Panc1 (cell line): ENCODE data around the gene BAG1.

Experiments used
- CTCF ChIP-seq: fragments of 450-650 bp; IDR thresholded peaks from 2 replicates; pipeline ENCODE4 v1.5.1; 2017; ENCODE audit warnings: mild to moderate bottlenecking
- POLR2AphosphoS5 ChIP-seq: IDR thresholded peaks from 2 replicates; pipeline ENCODE4 v1.6.1; 2012; ENCODE audit warnings: mild to moderate bottlenecking, low read depth, low read length, moderate library complexity
- SIN3A ChIP-seq: IDR thresholded peaks from 2 replicates; pipeline ENCODE4 v1.6.1; 2012; ENCODE audit warnings: low read depth, mild to moderate bottlenecking, low read length, moderate library complexity, borderline replicate concordance; ENCODE audit not compliant: insufficient read depth
- TCF7L2 ChIP-seq: IDR thresholded peaks from 2 replicates; pipeline ENCODE4 v1.6.1; 2011; ENCODE audit warnings: mild to moderate bottlenecking, low read depth, low read length, inconsistent platforms
- TF ChIP-seq, protein P1 (sequence below), 2 experiments: IDR thresholded peaks; 2 replicates each; pipeline ENCODE4 v1.6.1; 2011 to 2012; ENCODE audit warnings: low read depth in 2 of 2, control low read depth in 1 of 2, low read length in 1 of 2, mild to moderate bottlenecking in 1 of 2, moderate library complexity in 1 of 2; ENCODE audit not compliant: insufficient read depth in 1 of 2

DNA sequence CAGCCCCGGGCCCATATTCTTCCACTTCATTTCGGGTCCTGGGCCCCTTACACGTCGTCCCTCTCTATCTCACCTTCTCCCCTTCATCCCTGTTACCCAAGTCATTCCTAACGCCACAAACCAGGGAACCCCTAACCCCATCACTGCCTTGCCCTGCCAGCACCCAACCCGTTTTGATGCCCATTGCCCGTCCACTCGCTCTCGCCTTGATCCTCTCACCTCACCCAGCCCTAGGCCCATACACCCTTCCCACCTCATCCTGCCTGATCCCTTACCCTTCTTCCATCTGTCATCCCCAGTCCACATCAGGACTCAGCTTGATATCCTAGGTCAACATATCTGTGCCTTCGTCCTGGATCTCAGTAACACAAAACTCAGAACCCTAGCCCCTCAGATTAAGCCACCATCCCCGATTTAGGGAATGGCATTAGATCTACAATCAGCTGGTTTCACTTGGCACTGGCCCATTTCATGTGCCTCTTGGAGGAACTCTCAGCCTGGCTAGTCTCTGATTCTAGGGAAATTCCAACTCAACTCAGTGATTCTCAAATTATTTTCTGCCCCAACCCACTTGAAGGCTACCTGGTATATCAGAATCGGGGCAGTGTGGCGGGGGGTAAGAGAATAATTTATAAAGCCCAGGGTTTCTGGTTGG, 830 bp upstream of the BAG1 start:
- TF ChIP-seq POLR2AphosphoS5 (no peak), CTCF (no peak), SIN3A (no peak), TCF7L2 (no peak)
- TF ChIP-seq, protein P1, sequence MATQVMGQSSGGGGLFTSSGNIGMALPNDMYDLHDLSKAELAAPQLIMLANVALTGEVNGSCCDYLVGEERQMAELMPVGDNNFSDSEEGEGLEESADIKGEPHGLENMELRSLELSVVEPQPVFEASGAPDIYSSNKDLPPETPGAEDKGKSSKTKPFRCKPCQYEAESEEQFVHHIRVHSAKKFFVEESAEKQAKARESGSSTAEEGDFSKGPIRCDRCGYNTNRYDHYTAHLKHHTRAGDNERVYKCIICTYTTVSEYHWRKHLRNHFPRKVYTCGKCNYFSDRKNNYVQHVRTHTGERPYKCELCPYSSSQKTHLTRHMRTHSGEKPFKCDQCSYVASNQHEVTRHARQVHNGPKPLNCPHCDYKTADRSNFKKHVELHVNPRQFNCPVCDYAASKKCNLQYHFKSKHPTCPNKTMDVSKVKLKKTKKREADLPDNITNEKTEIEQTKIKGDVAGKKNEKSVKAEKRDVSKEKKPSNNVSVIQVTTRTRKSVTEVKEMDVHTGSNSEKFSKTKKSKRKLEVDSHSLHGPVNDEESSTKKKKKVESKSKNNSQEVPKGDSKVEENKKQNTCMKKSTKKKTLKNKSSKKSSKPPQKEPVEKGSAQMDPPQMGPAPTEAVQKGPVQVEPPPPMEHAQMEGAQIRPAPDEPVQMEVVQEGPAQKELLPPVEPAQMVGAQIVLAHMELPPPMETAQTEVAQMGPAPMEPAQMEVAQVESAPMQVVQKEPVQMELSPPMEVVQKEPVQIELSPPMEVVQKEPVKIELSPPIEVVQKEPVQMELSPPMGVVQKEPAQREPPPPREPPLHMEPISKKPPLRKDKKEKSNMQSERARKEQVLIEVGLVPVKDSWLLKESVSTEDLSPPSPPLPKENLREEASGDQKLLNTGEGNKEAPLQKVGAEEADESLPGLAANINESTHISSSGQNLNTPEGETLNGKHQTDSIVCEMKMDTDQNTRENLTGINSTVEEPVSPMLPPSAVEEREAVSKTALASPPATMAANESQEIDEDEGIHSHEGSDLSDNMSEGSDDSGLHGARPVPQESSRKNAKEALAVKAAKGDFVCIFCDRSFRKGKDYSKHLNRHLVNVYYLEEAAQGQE (IDR thresholded peaks at IDR 0.05; ENCODE audit: insufficient read depth in 1 of 2, low read depth in 2 of 2, low read length in 1 of 2) = no peak
